ENCODE results near the gene SDHB.
A peak's percentile ranks its signal among the peaks of the same experiment; 100 is the strongest.

The SDHB gene

DNA sequence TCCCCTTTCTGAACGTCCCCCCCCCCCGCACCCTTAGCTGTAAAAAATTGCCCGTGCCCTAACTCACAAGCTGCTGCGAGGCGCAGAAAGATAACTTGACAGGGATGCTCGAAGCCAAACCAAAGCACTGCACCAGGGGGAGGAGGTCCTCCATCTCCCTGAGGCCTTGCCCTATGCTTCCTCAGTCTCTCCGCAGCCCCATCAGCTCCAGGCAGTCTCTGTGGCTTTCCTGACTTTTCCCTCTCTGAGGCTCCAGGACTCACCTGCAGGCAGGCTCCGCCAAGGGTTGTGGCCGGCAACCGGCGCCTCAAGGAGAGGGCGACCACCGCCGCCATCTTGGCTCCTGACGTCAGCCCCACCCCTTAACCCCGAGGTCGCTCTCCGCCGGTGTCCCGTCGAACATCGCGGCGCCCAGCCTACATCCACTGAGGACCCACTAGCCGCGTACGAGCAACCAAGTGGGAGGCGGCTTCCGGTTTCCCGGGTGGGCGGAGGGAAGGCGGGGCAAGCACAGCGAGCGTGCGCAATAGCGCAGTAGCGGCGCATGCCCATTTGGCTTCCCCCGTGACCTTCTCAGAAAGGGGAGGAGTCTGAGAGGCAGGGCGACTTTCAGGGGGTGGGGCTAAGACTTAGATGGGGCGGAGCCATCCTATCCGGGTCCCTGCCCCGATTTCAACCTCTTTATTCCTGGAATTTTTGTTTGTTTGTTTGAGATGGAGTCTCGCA lies at the start of gene SDHB:
Gene SDHB, minus strand, starts transcription at position 348 of the 726 bp plus-strand sequence. Its CDS starts 13 bp downstream, at position 335.
- DNase-seq: peak; percentile 95

DNA sequence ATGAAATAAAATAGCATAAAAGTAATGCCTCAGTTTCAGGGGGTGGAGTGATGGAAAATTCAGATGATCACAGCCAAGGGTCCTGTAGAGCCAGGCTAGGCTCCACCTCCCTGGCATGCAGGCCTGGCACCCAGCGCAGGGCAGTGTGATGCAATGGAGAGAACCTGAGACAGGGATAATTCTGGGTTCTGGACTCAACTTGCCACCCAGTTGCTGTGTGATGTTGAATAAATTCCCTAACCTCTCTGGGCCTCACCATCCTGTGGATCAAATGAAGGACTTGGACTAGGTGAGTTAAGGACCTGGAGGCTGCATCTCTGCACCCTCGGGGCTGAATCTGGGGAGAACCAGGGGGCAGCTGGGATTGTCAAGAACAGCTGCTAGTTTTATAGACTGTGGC lies 48.4 kb upstream of the SDHB start:
- no peak for DNase-seq

GRCh38 chr1:17101261-17101660 lies 47.4 kb upstream of the SDHB start:
- no peak for DNase-seq

DNA sequence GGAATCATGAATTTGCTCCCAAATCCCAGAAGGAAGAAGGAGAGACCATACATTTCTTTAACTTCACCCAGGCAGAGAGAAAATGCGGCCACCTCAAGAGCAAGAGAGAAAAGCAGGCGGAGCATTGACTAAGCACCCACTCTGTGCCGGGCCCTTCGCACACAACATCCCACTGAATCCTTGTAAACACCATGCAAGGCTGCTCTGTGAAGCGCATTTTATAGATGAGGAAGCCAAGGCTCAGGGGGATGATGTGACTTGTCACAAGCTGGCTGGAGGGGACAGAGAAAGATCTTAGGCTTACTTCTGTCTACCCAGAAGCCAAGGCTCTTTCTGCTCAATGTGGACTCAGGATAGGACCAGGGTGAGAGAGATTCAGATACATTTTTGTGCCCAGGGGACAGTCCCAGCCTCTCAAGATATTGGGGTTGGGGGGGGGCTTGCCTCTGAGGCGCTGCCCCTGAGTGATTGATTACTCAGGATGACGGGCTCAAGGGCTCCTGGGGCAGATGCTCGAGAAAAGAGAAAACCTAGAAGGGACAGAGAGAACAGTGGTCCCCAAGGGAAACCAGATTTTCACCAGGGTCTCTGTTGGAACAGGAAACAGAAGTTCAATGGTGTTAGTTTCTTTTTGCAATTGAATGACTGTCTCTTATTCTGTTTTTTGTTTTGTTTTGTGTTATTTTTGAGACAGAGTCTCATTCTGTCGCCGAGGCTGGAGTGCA lies 45.9 kb upstream of the SDHB start:
- DNase-seq: no peak

DNA sequence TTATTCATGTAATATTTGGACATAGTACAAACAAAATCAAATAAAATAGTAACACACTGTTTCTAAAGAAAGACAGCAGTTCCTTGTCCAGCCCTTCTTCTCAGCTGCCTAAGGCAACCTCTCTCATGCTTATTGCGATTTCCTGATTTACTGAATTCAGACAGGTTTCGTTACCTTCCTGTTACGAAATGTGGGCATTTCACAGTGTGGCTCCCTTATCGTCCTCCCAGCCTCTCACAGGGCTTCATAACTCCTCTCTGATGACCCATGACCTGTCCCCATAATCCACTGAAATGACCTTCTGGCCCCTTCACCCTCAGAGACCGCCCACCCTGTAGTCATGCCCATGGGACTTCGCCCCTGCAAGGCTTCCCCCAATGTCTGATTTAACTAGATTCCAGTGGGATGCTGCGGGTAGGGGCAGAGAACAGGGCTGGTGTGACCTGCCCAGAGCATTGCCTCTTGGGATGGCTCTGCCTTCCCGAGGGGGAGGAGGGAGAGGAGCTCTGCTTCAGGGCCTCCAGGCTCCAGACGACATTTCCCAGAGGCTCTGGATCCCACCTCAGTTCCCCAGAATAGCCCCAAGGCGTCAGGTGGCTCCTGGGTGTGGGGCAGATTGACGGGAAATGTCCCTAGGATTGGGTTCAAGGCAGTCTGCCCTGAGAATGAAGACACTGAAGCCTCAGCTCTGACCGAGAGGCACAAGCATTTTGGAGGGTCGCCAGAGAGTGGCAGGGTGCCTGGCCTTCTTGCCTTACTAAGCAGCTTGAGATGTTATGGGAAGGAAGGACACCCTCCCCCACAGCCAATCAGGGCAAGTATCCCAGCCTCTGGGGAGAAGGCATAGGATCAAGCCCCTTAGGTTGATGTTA lies 44.9 kb upstream of the SDHB start:
- no peak for DNase-seq

DNA sequence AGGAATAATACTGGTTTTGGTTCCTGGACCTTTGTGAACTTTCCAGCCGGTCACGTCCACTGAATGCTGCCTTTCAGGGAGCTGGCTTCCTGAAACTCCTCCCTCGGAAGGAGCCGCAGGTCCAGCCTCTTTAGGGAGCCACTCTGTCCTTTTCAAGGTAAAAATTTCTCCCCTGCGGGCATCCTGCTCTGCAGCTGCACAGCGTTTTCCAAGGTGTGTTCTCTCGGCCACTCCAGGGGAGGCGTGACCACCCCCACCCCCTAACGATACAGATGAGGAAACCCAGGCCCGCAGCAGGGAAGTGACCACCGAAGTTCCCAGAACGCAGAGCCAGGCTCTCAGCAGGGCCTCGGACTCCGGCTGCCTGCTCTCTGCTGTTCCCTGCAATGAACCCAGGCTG lies 44.0 kb upstream of the SDHB start:
- no peak for DNase-seq

- no peak for DNase-seq
These were observed 43.3 kb upstream of the SDHB start for GRCh38 chr1:17097147-17097546.

DNA sequence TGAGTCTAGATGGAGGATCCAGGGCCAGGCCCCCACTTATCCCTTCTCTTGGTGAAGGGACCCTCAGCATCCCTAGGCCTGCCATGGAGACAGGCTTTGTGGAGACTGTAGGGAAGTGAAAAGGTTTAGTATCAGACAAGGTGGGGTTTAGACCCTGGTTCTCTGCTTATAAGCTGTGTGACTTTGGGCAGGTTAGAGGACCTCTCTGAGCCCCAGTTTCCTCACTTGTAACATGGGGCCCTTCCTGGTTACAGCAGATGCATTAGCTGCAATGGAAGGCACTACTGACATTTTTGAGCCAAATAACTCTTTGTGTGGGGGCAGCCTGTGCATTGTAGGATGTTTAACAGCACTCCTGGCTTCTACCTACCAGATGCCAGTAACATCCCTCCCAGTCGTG lies 42.8 kb upstream of the SDHB start:
- no peak for DNase-seq

- no peak for DNase-seq
These were observed 41.3 kb upstream of the SDHB start for GRCh38 chr1:17095141-17095540.

DNA sequence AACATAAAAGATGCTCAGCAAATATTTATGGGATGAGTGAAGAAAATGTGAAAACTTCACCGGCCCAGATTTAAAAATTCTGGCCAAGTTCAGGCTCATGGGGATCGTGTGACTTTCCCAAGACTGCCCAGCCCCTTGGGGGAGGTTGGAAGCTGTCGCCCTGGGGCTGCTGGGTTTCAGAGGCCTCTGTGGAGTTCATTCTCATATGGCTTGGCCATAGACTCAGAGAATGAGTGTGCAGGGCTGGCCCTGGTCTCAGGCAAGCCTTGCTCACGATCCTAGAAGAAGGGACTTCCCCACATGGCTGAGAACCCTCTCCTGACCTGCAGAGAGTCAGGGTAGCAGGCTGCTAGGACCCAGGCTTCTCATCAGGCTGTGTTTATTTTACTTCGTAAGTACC lies 40.8 kb upstream of the SDHB start:
- no peak for DNase-seq

GRCh38 chr1:17093822-17094393 lies 40.1 kb upstream of the SDHB start:
- no peak for DNase-seq

DNA sequence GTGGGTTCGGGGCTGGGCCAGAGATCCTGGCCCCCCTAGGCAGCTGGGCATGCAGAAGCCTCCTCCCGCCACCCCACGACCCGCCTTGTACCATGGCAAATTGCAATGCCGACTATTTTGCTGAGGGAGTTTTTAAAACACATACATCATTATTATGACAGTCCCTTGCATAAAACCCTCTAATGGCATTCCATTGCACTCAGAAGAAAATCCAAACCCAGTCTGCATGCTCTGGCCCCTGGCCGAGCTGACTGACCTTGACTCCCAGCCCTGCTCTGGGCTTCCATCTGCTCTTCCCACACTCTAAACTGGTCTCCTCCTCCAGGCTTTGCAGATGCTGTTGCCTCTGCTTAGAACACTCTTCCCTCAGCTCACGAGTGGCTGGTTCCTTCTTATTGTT lies 37.4 kb upstream of the SDHB start:
- DNase-seq: no peak

DNA sequence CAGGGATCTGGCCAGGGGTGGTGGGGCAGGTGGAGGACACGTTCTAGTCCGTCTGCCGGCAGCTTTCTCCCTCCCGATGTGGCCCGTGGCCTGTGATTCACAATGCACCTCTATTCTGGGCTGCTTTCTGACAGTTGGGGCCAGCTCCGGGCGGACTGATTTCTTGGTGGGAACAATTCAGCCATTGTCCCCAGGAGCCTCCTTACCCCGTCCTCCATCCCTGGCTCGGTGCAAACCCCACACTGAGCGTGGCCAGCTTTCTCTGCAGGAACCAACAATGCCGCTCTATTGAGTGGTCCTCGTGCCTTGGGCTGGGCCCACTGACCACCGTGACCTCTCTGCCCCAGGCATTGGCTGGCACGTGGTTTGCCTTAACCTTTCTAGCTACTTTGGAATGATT lies 35.7 kb upstream of the SDHB start:
- DNase-seq: no peak

DNA sequence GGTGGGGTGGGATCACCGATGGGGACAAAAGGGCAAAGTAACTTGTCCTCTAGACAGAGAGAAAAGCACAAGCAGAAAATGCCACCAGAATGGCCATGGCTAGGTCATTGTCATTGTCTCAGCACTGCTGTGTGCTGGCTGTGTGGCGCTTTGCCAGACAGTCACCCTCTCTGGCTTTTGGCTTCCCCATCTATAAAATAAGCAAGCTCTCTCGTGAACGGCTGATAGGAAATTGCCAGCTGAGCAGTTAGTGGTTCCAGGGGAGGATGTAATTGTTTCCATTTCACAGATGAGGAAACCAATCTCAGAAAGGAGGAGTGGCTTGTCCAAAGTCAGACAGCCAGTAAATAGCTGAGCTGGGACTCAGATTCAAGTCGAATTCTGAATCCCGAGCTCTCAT lies 32.9 kb upstream of the SDHB start:
- DNase-seq: no peak

DNA sequence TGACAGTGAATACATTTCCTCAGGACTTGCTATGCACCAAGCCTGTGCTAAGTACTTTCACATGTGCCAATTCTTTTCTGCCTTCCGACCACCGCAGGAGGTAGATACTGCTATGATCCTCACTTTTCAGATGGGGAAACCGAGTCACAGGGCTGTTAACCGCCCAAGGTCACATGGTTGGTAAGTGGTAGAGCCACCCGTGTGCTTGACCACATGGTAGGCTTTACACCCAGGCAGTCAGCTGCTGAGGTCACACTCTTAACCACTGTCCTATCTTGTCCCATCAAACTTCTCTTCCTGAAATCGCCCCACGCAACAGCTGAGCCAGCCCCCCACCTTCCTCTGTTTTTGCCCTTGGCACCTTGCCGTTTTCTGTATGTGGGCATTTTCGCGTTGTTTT lies 31.0 kb upstream of the SDHB start:
- no peak for DNase-seq

DNA sequence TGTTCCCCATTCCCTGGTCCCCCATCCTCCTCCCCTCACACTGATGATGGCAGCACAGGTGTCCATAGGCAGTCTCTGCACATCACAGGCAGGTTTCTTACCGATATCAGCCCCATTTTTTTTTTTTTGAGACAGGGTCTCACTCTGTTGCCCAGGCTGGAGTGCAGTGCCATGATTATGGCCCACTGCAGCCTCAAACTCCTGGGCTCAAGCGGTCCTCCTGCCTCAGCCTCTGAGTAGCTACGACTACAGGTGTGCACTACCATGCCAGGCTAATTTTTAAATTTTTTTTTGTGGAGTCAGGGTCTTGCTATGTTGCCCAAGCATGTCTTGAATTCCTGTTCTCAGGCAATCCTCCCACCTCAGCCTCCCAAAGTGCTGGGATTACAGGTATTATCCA lies 28.9 kb upstream of the SDHB start:
- DNase-seq: no peak

DNA sequence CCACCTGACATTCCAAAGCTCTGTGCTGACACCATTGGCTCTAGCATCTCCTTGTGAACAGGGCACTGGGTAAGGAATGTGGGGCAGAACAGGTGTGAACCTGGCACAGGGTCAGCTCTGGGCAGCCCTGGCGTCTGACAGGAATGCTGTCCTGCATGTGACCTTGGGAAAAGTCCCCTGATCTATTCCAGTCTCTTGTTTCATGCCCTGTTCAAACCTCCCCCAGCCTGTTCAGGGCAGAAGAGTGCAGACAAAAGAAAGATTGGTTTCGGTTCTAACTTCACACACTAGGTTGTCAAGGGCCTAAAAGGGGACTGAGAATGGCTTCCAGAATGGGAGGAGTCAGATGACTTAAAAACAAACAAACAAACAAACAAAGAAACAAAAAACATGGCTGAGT lies 27.6 kb upstream of the SDHB start:
- peak; percentile 7 for DNase-seq

- no peak for DNase-seq
These were observed 27.0 kb upstream of the SDHB start for GRCh38 chr1:17080880-17081279.

DNA sequence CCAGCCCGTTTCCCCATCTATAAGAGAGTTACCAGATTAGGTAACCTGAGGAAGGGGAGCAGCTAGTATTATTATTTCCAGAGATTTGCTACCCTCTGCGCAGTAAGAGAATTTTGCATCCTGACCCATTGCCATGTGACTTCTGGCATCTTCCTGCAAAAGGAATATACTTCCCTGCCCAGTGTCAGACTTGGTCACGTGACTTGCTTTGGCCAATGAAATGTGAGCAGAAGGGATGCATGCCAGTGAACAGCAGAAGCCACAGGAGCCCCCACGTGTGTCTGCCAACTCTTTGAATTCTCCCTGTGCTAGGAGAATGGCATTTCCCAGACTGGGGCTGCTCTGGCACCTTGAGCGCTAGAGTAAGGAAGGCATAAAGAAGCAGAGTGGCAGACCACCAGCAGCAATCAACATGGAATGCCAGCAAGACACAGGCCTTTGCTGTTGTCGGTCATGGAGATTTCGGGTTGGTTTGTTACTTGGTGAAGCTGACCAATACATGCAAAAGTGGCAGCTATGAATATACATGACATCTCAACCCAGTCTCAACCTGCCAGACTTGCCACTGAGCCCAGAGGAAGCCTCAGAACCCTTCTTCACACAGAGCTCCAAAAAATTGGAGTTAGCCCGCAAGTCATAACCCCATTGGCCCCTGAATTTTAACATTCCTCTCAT lies 26.4 kb upstream of the SDHB start:
- no peak for DNase-seq

- no peak for DNase-seq
These were observed 25.4 kb upstream of the SDHB start for GRCh38 chr1:17078991-17079868.

DNA sequence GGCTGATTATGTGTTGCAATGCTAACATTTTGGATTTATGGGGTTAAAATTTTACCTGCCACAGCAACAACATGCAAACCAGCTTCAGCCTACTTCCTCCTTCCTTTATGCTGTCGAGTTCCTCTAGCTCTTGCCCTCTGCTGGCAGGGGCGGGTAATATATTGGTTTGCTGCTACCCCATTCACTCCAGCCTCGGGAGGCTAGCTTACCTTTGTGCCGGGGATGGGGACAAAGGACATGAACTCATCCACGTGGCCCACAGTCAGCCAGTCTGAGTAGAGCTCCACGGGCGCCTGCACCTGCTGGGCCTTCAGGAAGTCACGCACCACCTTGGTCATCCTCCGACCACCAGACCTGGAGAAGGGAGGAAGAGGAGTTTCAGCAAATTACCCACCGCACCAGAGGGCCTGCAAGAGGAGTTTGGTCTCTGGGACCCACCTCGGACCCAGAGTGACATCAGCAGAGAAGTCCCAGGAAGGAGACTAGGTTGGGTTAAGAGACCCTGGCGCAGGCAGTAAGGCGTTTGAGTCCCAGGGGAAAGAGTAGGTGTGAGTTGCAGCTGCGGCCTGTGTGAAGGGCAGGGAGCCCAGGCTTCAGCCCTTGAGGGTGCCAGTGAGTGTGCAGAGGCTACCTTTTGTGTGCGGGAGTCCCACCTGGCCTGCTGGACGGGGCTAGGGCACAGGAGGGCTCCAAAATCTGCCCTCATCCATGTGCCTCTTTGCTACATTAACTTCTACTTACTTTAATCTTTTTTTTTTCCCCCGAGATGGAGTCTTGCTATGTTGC lies 21.8 kb upstream of the SDHB start:
- DNase-seq: no peak

All from NCI-H2029 (cell line).